Measurements from ENCODE around the gene OSCAR.

Gene OSCAR, protein sequence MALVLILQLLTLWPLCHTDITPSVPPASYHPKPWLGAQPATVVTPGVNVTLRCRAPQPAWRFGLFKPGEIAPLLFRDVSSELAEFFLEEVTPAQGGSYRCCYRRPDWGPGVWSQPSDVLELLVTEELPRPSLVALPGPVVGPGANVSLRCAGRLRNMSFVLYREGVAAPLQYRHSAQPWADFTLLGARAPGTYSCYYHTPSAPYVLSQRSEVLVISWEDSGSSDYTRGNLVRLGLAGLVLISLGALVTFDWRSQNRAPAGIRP

DNA sequence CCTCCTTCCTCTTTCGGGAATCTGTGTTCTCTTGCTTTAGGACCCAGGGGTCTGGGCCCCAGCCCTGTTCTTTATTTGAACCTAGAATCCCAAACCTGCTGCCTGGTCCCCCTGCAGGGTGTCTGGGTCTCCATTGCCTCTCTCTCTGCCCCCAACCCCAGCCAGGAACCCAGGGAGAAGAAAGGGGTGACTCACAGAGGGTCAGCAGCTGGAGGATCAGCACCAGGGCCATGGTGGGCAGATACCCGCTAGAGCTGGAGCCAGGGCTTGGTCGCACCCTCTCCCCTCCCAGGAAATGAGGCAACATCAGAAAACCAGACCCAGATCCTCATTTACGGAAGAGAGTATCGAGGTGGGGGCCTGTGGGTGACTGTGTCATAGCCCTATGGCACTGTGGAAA lies at the start of gene OSCAR:
OSCAR (minus strand) TSS at position 243 of the 400 bp plus-strand sequence; CDS start at position 232, 11 bp downstream.
- DNase-seq = no peak

DNA sequence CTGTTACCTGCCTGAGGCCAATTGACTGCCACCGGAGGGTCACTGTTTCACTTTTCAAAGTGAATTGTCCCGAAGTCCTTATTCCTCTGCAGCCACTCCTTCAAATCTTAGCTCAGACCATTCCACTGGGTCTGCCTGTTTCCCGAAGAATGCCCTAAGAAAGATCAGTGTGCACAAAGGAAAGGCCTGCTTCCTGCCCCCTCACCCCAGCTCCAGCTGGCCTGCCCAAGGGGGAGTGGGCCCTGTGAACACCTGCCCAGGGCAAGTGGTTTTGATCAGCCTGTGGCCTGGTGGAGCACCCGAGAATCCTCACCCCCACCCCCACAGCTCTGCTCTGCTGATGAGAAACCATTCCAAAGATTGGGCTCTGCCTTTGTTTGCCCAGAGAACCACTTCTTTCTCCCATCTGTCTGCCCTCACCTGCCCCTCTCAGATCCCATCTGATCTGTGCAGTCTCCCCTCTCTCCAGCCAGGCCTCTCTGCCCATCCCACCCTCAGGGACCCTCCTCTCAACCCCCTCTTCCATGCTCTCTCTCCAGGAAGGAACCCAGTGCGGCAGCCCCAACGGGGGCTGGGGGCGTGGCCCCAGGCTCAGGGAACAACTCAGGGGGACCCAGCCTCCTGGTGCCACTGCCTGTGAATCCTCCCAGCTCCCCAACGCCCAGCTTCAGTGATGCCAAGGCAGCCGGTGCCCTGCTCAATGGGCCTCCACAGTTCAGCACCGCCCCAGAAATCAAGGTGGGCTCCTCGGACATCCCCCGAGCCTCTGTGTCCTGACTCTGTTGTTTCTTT lies 48.6 kb upstream of the OSCAR start:
- no peak for DNase-seq

- DNase-seq = no peak
Measured at GRCh38 chr19:54148158-54148557, 47.6 kb upstream of the OSCAR start.

DNA sequence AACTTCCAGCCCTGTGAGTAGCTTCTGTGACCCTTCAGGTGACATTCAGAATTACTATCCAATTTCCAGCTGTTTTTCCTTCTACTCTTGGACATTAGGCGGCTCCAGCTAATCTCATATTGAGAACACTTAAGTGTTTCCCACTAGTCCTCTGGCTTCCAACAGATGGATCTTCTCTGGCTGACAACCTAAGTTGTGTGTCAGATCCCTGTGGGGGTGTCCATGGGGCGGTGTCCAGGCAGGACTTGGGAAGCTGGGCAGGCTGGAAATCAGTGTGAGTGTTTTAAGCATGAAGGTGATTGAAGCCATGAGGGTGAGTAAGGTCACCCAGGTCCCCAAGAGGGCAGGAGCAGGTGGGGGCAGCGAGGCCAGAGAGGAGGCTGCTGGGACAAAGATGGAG lies 47.1 kb upstream of the OSCAR start:
- no peak for DNase-seq

GRCh38 chr19:54145541-54146158 lies 45.0 kb upstream of the OSCAR start:
- DNase-seq = no peak

DNA sequence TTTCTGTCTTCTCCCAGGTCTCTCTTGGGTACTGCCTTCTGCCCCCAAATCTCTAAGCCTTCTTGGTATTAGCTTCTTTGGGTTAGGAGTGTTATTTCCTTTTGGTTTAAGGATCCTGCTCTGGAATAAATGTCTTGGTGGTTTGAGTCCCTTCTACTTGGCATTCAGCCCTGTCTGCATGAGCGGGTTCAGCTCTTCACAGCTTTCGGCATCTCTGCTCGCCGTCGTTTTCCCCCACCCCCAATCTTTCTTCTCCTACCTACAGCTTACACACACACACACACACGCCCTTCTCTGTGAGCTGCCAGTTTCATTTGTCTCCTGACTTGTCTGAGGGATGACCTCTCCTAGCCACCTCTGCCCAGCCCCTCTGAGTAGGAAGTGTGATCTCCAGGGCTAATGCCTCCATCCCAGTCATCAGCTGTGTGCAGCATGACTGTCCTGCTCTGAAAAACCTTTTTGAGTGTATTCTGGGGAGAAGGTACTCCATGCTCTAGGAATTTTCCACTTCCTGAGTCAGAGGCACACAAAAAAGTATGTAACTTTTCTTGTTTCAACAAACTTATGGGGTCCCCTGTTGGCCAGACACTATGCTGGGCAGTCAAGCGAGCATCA lies 41.7 kb upstream of the OSCAR start:
- DNase-seq = no peak

GRCh38 chr19:54141356-54141755 lies 40.8 kb upstream of the OSCAR start:
- no peak for DNase-seq

DNA sequence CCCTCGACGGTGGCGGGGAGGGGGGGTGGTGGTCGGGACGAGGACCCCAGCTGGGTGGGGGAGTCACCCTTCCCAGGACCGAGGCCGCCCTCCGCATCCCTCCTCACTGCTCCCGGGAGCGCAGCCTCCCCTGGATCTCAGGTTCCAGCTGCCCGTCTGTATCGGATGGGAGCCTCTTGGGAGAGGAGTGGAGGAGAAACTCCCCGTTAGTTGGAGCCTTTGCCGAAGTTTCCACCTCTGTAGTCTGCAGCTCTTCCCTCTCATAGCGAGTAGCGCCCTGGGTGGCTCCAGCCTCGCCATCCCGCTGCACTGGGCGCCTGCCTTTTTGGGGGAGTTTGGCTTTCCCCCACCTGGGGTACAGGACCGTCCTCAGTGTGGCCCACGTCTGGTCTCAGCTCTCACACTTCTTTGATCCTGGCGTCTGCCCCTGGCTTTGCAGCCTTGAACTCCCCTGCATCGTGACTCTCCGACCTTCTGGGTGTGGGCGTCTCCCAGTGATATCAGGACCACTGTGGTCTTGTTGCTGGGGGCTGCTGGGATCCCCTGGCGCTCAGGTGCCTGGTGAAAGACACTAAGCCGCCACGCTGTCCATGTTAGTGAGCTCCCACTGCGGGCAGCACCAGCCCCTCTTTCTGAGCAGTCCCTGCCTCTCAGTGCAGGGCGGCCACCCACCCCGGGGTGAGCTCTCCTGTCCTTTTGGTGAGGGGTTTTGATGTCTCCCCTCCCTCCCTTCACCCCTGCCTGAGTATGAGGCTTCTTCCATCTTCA lies 38.1 kb upstream of the OSCAR start:
- no peak for DNase-seq

DNA sequence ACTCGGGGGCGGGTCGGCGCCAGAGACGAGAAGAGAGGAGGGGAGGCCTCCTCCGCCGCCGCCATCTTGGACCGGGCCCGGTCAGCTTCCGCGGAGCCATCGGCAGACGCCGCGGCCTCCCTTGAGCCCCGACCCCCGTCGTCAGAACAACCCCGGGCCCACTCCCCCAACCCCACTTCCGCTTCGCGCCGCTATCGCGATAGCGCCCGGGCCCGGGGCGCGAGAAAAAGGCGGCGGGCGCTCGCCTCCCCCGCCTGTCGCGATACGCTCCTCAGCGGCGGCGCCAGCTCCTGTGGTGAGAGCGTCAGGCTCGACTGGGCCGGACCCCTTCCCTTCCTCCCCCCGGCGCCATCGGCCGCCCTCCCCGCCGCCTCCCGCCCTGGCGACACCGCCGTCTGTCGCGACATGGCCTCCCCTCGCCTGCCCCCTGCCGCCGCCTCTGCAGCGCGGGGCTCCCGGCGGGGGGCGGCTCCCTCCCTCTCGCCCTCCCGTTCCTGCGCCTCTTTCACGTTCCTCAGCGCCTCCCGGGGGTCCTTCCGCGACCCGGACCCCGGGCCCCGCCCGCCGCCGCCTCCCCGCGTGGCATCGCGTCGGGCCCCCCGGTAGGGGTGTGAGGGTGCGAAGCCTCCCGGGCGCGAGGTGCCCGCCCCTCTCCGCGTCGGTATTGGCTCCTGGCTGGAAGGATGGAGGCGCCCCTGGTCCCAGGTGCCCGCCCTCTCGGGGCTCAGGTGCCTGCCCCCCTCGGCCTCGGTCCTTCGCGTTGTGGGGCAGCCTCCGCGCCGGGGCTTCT lies 37.3 kb upstream of the OSCAR start, which contains the start of gene CNOT3:
CNOT3 (plus strand) TSS at position 64 of the 790 bp plus-strand sequence. CDS start 5,217 bp downstream, outside the sequence.
- DNase-seq = peak; percentile 44

- peak; percentile 100 for DNase-seq
Measured at GRCh38 chr19:54136864-54137698, 36.5 kb upstream of the OSCAR start.

DNA sequence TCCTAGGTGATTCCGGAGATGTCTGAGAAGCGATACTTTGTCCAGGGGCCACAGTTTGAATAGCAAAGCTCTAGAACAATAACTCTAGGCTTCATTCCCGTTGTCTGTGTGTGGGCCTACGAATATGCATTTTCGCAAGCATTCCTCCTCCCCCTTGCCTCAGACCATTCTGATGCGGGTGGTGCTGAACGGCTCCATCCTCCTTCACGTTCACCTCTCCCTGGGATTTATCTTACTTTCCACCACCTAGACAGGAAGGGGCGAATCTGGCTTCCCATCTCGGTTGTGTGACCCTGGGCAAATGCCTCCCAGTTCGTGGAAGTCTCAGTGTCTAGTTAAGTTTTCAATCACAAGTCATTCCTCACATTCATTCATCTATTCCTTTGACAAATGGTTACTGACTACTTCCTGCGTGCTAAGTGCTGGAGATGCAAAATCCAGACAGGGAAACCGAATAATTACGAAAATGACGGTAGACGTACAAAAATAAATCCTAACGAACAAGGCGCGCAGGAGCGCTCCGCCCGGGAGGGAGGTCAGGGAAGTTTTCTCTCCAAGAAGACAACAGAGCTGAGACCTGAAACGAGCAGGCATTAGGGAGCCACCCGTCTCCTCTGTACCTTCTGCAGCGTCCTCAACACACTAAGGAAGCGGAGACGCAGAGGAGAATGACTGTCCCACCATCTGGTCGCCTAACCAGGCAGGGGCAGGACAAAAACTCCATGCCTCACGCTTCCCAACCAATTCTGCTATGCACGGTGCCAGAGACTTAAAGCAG lies 35.7 kb upstream of the OSCAR start:
- DNase-seq = peak; percentile 76

DNA sequence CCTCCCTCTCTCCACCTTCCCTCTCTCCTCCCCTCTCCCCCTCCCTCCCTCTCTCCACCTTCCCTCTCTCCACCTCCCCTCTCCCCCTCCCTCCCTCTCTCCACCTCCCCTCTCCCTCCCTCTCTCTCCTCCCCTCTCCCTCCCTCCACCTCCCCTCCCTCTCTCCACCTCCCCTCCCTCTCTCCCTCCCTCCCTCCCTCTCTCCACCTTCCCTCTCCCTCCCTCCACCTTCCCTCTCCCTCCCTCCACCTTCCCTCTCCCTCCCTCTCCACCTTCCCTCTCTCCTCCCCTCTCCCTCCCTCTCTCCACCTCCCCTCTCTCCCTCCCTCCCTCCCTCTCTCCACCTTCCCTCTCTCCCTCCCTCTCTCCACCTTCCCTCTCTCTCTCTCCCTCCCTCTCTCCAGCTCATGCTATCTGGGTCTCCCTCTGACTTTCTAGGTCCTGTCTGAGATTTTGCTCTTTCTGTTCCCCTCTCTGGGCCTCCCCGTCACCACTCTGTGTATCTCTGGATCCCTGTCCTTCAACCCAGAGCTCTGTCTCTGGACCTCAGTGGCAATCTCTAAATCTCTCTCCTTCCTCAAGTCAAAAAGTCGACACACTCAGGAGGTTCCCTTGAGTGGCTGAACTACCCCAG lies 33.5 kb upstream of the OSCAR start:
- DNase-seq = no peak

GRCh38 chr19:54133312-54133956 lies 32.8 kb upstream of the OSCAR start:
- peak; percentile 98 for DNase-seq

GRCh38 chr19:54129617-54129996 lies 29.0 kb upstream of the OSCAR start:
- no peak for DNase-seq

- DNase-seq = no peak
Measured at GRCh38 chr19:54128796-54129616, 28.4 kb upstream of the OSCAR start.

GRCh38 chr19:54128441-54128725 lies 27.8 kb upstream of the OSCAR start:
- no peak for DNase-seq

DNA sequence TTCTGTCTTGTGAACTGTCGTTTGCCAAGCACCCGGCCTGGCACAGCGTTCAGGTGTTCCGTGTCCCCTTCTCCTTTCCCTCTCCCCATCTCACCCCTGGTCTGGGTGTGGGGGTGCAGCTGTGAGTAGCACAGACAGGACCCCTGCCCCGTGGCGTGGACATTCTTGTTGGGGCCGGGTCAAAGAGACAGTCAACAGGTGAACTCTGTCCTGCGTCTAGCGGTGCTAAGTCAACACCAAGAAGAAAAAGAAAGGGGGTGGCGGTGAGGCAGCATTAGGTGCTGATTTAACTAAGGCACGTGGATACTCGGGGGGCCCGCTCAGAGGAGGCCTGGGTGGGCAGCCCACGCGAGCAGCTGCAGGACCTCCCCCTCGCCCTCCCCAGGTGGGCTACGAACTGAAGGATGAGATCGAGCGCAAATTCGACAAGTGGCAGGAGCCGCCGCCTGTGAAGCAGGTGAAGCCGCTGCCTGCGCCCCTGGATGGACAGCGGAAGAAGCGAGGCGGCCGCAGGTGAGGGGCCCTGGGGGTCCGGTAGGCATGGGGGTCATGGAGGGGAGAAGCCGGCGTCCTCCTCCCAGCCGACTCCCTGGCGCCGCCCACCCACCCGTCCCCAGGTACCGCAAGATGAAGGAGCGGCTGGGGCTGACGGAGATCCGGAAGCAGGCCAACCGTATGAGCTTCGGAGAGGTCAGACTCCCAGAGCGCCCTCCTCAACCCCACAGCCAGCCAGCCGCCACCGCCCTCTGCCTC lies 27.3 kb upstream of the OSCAR start:
- no peak for DNase-seq

DNA sequence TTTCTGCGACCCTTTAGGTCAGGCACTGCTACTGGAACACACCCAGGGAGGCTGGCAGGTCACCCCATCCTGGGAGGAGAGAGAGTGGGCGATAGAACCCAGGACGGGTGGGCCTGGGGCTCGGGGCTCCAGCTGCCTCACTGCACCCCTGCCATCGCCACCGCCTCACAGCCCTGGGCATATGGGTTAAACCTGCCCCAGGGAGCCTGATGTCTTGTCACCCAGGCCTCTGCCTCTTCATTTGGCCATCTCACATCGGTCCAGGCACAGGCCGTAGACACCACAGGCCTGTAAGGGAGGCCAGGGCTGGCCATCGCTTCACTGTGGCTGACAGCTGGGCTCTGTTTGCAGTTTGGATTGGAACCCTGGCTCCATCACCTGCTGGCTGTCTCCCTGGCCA lies 25.1 kb upstream of the OSCAR start:
- DNase-seq = no peak
